ENCODE measurements around the gene SCUBE2. TPM values are rescaled to one million over a fixed set of nuclear protein-coding genes. Genes with fewer than 3 reads are reported as not detected.
A peak's percentile ranks its signal among the peaks of the same experiment; 100 is the strongest.

Gene SCUBE2
- total and polyA plus RNA-seq, 2 donors (not counting 1 experiment from before 2014, with no cell fraction given) = 0.61 to 1.8 TPM

DNA sequence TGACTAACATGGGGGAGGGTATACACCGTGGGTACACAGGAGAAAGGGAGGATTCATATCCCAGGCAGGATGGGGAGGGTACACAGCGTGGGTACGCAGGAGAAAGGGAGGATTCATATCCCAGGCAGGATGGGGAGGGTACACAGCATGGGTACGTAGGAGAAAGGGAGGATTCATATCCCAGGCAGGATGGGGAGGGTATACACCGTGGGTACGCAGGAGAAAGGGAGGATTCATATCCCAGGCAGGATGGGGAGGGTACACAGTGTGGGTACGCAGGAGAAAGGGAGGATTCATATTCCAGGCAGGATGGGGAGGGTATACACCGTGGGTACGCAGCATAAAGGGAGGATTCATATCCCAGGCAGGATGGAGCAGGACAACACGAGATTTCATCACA is 51.0 kb downstream of the SCUBE2 start:
- Histone ChIP-seq H3K27ac (ENCODE audit: insufficient read depth, low read length) (no peak overlapping the region), H3K4me1 (ENCODE audit: control insufficient read depth, extremely low read depth, insufficient read depth, low read length) (no peaks in the 10 kb centered on the region), H4K20me1 (ENCODE audit: control insufficient read depth, extremely low read depth, insufficient read depth, low read length) (no peaks in the 10 kb centered on the region), H3K27me3 (ENCODE audit: control insufficient read depth, insufficient read depth, low read length) (peaks cover 2% of the 10 kb centered on the region), H3K36me3 (ENCODE audit: control insufficient read depth, insufficient read depth, low read length) (no peaks in the 10 kb centered on the region), H3K79me2 (ENCODE audit: control insufficient read depth, insufficient read depth, low read length) (no peaks in the 10 kb centered on the region), H2AFZ (ENCODE audit: low read length) (no peak overlapping the region), H3K4me2 (ENCODE audit: extremely low read depth, insufficient read depth, low read length) (no peak overlapping the region), H3K9ac (ENCODE audit: insufficient read depth, low read length) (no peak overlapping the region), H3K9me3 (ENCODE audit: control insufficient read depth, insufficient read depth, low read depth, low read length) (no peaks in the 10 kb centered on the region), H3K4me3 (replicated peaks in 1 of 4; ENCODE audit: control extremely low read depth in 1 of 4, insufficient read depth in 1 of 4, low read depth in 3 of 4, low read length in 4 of 4) (no peak overlapping the region)
- no peak for DNase-seq (ENCODE audit: low read depth in 2 of 2)
- TF ChIP-seq EZH2 (IDR thresholded peaks at IDR 0.05; ENCODE audit: low read length, missing control alignments) = no peak
- TF ChIP-seq, protein P1, sequence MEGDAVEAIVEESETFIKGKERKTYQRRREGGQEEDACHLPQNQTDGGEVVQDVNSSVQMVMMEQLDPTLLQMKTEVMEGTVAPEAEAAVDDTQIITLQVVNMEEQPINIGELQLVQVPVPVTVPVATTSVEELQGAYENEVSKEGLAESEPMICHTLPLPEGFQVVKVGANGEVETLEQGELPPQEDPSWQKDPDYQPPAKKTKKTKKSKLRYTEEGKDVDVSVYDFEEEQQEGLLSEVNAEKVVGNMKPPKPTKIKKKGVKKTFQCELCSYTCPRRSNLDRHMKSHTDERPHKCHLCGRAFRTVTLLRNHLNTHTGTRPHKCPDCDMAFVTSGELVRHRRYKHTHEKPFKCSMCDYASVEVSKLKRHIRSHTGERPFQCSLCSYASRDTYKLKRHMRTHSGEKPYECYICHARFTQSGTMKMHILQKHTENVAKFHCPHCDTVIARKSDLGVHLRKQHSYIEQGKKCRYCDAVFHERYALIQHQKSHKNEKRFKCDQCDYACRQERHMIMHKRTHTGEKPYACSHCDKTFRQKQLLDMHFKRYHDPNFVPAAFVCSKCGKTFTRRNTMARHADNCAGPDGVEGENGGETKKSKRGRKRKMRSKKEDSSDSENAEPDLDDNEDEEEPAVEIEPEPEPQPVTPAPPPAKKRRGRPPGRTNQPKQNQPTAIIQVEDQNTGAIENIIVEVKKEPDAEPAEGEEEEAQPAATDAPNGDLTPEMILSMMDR (conservative IDR thresholded peaks at IDR 0.05 in 1 of 2, IDR thresholded peaks at IDR 0.05 in 1 of 2; ENCODE audit: low read depth in 1 of 2, low read length in 2 of 2) = no peak

DNA sequence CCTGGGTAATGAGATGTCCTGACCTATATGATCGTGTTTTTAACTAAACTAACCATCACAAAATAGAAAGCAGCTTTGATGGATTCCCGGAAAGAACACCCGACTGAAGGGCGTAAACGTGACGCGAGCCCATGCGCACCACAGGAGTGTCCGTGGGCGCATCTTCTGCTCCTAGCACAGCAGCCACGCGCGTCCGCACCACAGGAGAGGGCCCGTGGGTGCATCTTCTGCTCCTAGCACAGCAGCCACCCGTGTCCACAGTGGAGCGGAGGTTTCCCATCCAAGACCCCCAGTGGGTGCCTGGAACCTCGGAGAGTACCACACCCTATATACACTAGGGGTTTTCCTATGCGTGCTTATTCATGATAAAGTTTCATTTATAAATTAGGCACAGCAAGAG is 51.5 kb downstream of the SCUBE2 start:
- Histone ChIP-seq H3K79me2 (ENCODE audit: control insufficient read depth, insufficient read depth, low read length) (no peaks in the 10 kb centered on the region), H3K9ac (ENCODE audit: insufficient read depth, low read length) (no peak overlapping the region), H3K36me3 (ENCODE audit: control insufficient read depth, insufficient read depth, low read length) (no peaks in the 10 kb centered on the region), H3K27me3 (ENCODE audit: control insufficient read depth, insufficient read depth, low read length) (peaks cover 2% of the 10 kb centered on the region), H3K4me2 (ENCODE audit: extremely low read depth, insufficient read depth, low read length) (no peak overlapping the region), H3K4me3 (replicated peaks in 1 of 4; ENCODE audit: control extremely low read depth in 1 of 4, insufficient read depth in 1 of 4, low read depth in 3 of 4, low read length in 4 of 4) (no peak overlapping the region), H2AFZ (ENCODE audit: low read length) (no peak overlapping the region), H3K4me1 (ENCODE audit: control insufficient read depth, extremely low read depth, insufficient read depth, low read length) (no peaks in the 10 kb centered on the region), H3K9me3 (ENCODE audit: control insufficient read depth, insufficient read depth, low read depth, low read length) (no peaks in the 10 kb centered on the region), H4K20me1 (ENCODE audit: control insufficient read depth, extremely low read depth, insufficient read depth, low read length) (no peaks in the 10 kb centered on the region), H3K27ac (ENCODE audit: insufficient read depth, low read length) (no peak overlapping the region)
- TF ChIP-seq EZH2 (IDR thresholded peaks at IDR 0.05; ENCODE audit: low read length, missing control alignments) = no peak
- TF ChIP-seq, protein P1 (conservative IDR thresholded peaks at IDR 0.05 in 1 of 2, IDR thresholded peaks at IDR 0.05 in 1 of 2; ENCODE audit: low read depth in 1 of 2, low read length in 2 of 2) = no peak
- no peak for DNase-seq (ENCODE audit: low read depth in 2 of 2)

DNA sequence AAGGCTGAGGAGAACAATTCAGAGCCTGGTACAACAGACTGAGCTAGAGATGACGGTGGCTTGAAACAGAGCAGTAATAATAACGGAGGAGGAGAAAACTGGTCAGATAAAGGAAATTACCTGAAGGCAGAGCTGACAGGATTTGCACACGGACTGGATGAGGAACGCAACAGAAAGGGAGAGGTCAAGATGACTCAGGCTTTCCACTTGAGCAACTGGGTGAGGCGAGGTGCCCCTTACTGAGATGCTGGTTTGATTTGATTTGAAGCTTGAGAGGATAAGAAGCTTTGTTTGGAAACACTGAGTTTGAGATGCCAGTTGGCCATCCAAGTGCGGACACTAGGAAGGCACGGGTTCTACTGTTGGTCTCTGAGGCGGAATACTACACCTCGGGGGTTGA is 52.2 kb downstream of the SCUBE2 start:
- H3K27me3 ChIP-seq (ENCODE audit: control insufficient read depth, insufficient read depth, low read length) = peaks cover 2% of the 10 kb centered on the region
- no peaks in the 10 kb centered on the region for H3K36me3 ChIP-seq (ENCODE audit: control insufficient read depth, insufficient read depth, low read length)
- H3K4me3 ChIP-seq (replicated peaks in 1 of 4; ENCODE audit: control extremely low read depth in 1 of 4, insufficient read depth in 1 of 4, low read depth in 3 of 4, low read length in 4 of 4) = no peak overlapping the region
- TF ChIP-seq, protein P1 (conservative IDR thresholded peaks at IDR 0.05 in 1 of 2, IDR thresholded peaks at IDR 0.05 in 1 of 2; ENCODE audit: low read depth in 1 of 2, low read length in 2 of 2) = no peak
- TF ChIP-seq EZH2 (IDR thresholded peaks at IDR 0.05; ENCODE audit: low read length, missing control alignments) = no peak
- H4K20me1 ChIP-seq (ENCODE audit: control insufficient read depth, extremely low read depth, insufficient read depth, low read length) = no peaks in the 10 kb centered on the region
- no peaks in the 10 kb centered on the region for H3K79me2 ChIP-seq (ENCODE audit: control insufficient read depth, insufficient read depth, low read length)
- H3K27ac ChIP-seq (ENCODE audit: insufficient read depth, low read length) = no peak overlapping the region
- no peaks in the 10 kb centered on the region for H3K9me3 ChIP-seq (ENCODE audit: control insufficient read depth, insufficient read depth, low read depth, low read length)
- peak in 1 of 2 donors; percentile 48 for DNase-seq (ENCODE audit: low read depth in 2 of 2)
- no peak overlapping the region for H3K4me2 ChIP-seq (ENCODE audit: extremely low read depth, insufficient read depth, low read length)
- H3K9ac ChIP-seq (ENCODE audit: insufficient read depth, low read length) = no peak overlapping the region
- H3K4me1 ChIP-seq (ENCODE audit: control insufficient read depth, extremely low read depth, insufficient read depth, low read length) = no peaks in the 10 kb centered on the region
- H2AFZ ChIP-seq (ENCODE audit: low read length) = no peak overlapping the region
